CD4-positive, alpha-beta T cell treated with Interleukin-2 at 100 ng/mL for 4 hours (primary cell): ENCODE measurements around the gene WDSUB1.

Source experiments
- DNase-seq: peaks from one replicate; pipeline ENCODE4 v3.0.0-alpha.2; 2020; ENCODE audit warnings: low spot score

WDSUB1 gene

GRCh38 chr2:159285929-159286708, at the start of gene WDSUB1:
Gene WDSUB1 (minus strand): TSS chr2:159286703. CDS start chr2:159283069, 3,634 bp downstream.
- no peak for DNase-seq

GRCh38 chr2:159326569-159327255, 40.2 kb upstream of the WDSUB1 start:
- DNase-seq: no peak

GRCh38 chr2:159322419-159322818, 35.9 kb upstream of the WDSUB1 start:
- no peak for DNase-seq

GRCh38 chr2:159317392-159318088, 31.0 kb upstream of the WDSUB1 start:
- no peak for DNase-seq

GRCh38 chr2:159307942-159308341, 21.4 kb upstream of the WDSUB1 start:
- DNase-seq: no peak

GRCh38 chr2:159300586-159300985, 14.1 kb upstream of the WDSUB1 start:
- DNase-seq: no peak

- DNase-seq: no peak
Observed at GRCh38 chr2:159298967-159299366, 12.5 kb upstream of the WDSUB1 start.

GRCh38 chr2:159297042-159297707, 10.7 kb upstream of the WDSUB1 start:
- DNase-seq: no peak

GRCh38 chr2:159292157-159292556, 5.7 kb upstream of the WDSUB1 start:
- DNase-seq: no peak

GRCh38 chr2:159290289-159290907, 3.9 kb upstream of the WDSUB1 start:
- peak; percentile 55 for DNase-seq

GRCh38 chr2:159287733-159288132, 1.2 kb upstream of the WDSUB1 start:
- no peak for DNase-seq

- DNase-seq: peak; percentile 97
Observed at GRCh38 chr2:159286709-159287441, 372 bp upstream of the WDSUB1 start.

GRCh38 chr2:159285433-159285832, 1.1 kb downstream of the WDSUB1 start:
- no peak for DNase-seq

GRCh38 chr2:159283529-159283928, 3.0 kb downstream of the WDSUB1 start:
- DNase-seq: no peak

- no peak for DNase-seq
Observed at GRCh38 chr2:159281002-159281401, 5.5 kb downstream of the WDSUB1 start.

GRCh38 chr2:159279700-159280099, 6.8 kb downstream of the WDSUB1 start:
- no peak for DNase-seq

- DNase-seq: no peak
Observed at GRCh38 chr2:159275111-159275510, 11.4 kb downstream of the WDSUB1 start.

- DNase-seq: no peak
Observed at GRCh38 chr2:159272156-159272555, 14.3 kb downstream of the WDSUB1 start.

GRCh38 chr2:159270744-159271379, 15.6 kb downstream of the WDSUB1 start:
- DNase-seq: no peak

- no peak for DNase-seq
Observed at GRCh38 chr2:159267921-159268320, 18.6 kb downstream of the WDSUB1 start.

GRCh38 chr2:159266554-159266953, 19.9 kb downstream of the WDSUB1 start:
- DNase-seq: no peak
